ENCODE results near the gene FADS2.

- TF ChIP-seq, protein P1, sequence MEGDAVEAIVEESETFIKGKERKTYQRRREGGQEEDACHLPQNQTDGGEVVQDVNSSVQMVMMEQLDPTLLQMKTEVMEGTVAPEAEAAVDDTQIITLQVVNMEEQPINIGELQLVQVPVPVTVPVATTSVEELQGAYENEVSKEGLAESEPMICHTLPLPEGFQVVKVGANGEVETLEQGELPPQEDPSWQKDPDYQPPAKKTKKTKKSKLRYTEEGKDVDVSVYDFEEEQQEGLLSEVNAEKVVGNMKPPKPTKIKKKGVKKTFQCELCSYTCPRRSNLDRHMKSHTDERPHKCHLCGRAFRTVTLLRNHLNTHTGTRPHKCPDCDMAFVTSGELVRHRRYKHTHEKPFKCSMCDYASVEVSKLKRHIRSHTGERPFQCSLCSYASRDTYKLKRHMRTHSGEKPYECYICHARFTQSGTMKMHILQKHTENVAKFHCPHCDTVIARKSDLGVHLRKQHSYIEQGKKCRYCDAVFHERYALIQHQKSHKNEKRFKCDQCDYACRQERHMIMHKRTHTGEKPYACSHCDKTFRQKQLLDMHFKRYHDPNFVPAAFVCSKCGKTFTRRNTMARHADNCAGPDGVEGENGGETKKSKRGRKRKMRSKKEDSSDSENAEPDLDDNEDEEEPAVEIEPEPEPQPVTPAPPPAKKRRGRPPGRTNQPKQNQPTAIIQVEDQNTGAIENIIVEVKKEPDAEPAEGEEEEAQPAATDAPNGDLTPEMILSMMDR (IDR thresholded peaks at IDR 0.05; ENCODE audit: insufficient read depth, low read length): peak; percentile 100
- TF ChIP-seq REST (IDR thresholded peaks at IDR 0.05; ENCODE audit: insufficient replicate concordance, low read depth): no peak
- TF ChIP-seq POLR2AphosphoS5 (IDR thresholded peaks at IDR 0.05; ENCODE audit: low read depth): no peak
- no peak for TF ChIP-seq GABPA (IDR thresholded peaks at IDR 0.05; ENCODE audit: low read depth)
These were observed 71.2 kb downstream of the FADS2 start for GRCh38 chr11:61899146-61899841.
